H1 (cell line): ENCODE results near the gene MAPK1.

ENCODE experiments used
- ATF3 ChIP-seq: IDR thresholded peaks from 2 replicates; pipeline ENCODE4 v1.6.1; 2011; ENCODE audit warnings: low read depth, mild to moderate bottlenecking, low read length; ENCODE audit not compliant: insufficient read depth
- CTCF ChIP-seq, 3 experiments: IDR thresholded peaks; 1 replicate in 2 of 3; 2 replicates in 1 of 3; pipeline versions ENCODE4 v1.5.1 to v1.6.1; 2011; ENCODE audit warnings: low read length in 3 of 3, mild to moderate bottlenecking in 3 of 3, inconsistent platforms in 2 of 3, low read depth in 1 of 3, moderate library complexity in 1 of 3; ENCODE audit not compliant: insufficient read depth in 1 of 3; ENCODE audit errors: control extremely low read depth in 1 of 3
- EP300 ChIP-seq, 2 experiments: IDR thresholded peaks; 1 replicate in 1 of 2; 2 replicates in 1 of 2; pipeline ENCODE4 v1.6.1; 2011 to 2012; ENCODE audit warnings: low read depth in 2 of 2, low read length in 2 of 2, mild to moderate bottlenecking in 2 of 2, borderline replicate concordance in 1 of 2, inconsistent platforms in 1 of 2, moderate library complexity in 1 of 2
- EZH2 ChIP-seq: fragments of 200-600 bp; sonication (generic); IDR thresholded peaks from 2 replicates; pipeline ENCODE4 v1.7.1; 2012; ENCODE audit warnings: low read depth, mild to moderate bottlenecking, moderate library complexity, low read length, inconsistent platforms; ENCODE audit not compliant: severe bottlenecking
- GABPA ChIP-seq: IDR thresholded peaks from 2 replicates; pipeline ENCODE4 v1.6.1; 2011; ENCODE audit warnings: mild to moderate bottlenecking, low read length, moderate library complexity, borderline replicate concordance; ENCODE audit not compliant: insufficient read depth
- MAFK ChIP-seq: IDR thresholded peaks from 2 replicates; pipeline ENCODE4 v1.6.1; 2012; ENCODE audit warnings: low read depth, mild to moderate bottlenecking, improper control_type of control experiment, low read length
- MAX ChIP-seq: IDR thresholded peaks from 2 replicates; pipeline ENCODE4 v1.6.1; 2012; ENCODE audit warnings: inconsistent platforms
- POLR2A ChIP-seq, 2 experiments: IDR thresholded peaks; 1 replicate in 1 of 2; 2 replicates in 1 of 2; pipeline ENCODE4 v1.6.1; 2011; ENCODE audit warnings: low read depth in 2 of 2, low read length in 2 of 2, mild to moderate bottlenecking in 2 of 2; ENCODE audit errors: control extremely low read depth in 1 of 2
- POLR2AphosphoS5 ChIP-seq: IDR thresholded peaks from 2 replicates; pipeline ENCODE4 v1.6.1; 2011; ENCODE audit warnings: low read depth, low read length
- SAP30 ChIP-seq: fragments of 300-600 bp; sonication (generic); IDR thresholded peaks from 2 replicates; pipeline ENCODE4 v1.7.1; 2012; ENCODE audit warnings: low read length, moderate library complexity, mild to moderate bottlenecking, inconsistent platforms; ENCODE audit not compliant: insufficient read depth, insufficient replicate concordance
- TAF1 ChIP-seq: IDR thresholded peaks from 2 replicates; pipeline ENCODE4 v1.6.1; 2011; ENCODE audit warnings: mild to moderate bottlenecking, low read depth, low read length
- TCF12 ChIP-seq: IDR thresholded peaks from 2 replicates; pipeline ENCODE4 v1.6.1; 2011; ENCODE audit warnings: low read depth, mild to moderate bottlenecking, low read length
- USF2 ChIP-seq: IDR thresholded peaks from 2 replicates; pipeline ENCODE4 v1.6.1; 2011; ENCODE audit warnings: low read length, improper control_type of control experiment

GRCh38 chr22:21818487-21819182 is 48.8 kb downstream of the MAPK1 start:
- no peak for TF ChIP-seq POLR2A (IDR thresholded peaks at IDR 0.05; ENCODE audit: control extremely low read depth in 1 of 2, low read depth in 2 of 2, low read length in 2 of 2)
- TF ChIP-seq CTCF (IDR thresholded peaks at IDR 0.05; ENCODE audit: control extremely low read depth in 1 of 3, insufficient read depth in 1 of 3, low read depth in 1 of 3, low read length in 3 of 3) = no peak
- no peak for TF ChIP-seq EZH2
- TF ChIP-seq USF2 = no peak
- no peak for TF ChIP-seq ATF3
- TF ChIP-seq MAX = no peak
- no peak for TF ChIP-seq MAFK
- no peak for TF ChIP-seq POLR2AphosphoS5
- TF ChIP-seq TCF12 = no peak
- TF ChIP-seq GABPA = no peak
- no peak for TF ChIP-seq SAP30
- TF ChIP-seq EP300 (IDR thresholded peaks at IDR 0.05; ENCODE audit: borderline replicate concordance in 1 of 2, low read depth in 2 of 2, low read length in 2 of 2) = no peak
- TF ChIP-seq TAF1 = no peak
